Forelimb muscle (tissue), 1 donor: ENCODE data around the gene EXOC3L2. TPM values are rescaled to one million over a fixed set of nuclear protein-coding genes. Genes with fewer than 3 reads are reported as not detected.
"Not testable (repeated sequence)": the region's sequence is repeated elsewhere in the genome, so short reads cannot be mapped to it uniquely, and the experiment has no call there.

Experiments used
- DNase-seq: peaks from one replicate; pipeline ENCODE4 v3.0.0-alpha.2; 2013; ENCODE audit warnings: low read depth
- polyA plus RNA-seq: library from polyadenylated mRNA; unstranded; fragments of 120-200 nt; gene quantifications from one replicate; pipeline ENCODE4 v1.2.1, GENCODE V29; 2013; ENCODE audit not compliant: insufficient read length

EXOC3L2 gene
- polyA plus RNA-seq: 1.1 TPM

DNA sequence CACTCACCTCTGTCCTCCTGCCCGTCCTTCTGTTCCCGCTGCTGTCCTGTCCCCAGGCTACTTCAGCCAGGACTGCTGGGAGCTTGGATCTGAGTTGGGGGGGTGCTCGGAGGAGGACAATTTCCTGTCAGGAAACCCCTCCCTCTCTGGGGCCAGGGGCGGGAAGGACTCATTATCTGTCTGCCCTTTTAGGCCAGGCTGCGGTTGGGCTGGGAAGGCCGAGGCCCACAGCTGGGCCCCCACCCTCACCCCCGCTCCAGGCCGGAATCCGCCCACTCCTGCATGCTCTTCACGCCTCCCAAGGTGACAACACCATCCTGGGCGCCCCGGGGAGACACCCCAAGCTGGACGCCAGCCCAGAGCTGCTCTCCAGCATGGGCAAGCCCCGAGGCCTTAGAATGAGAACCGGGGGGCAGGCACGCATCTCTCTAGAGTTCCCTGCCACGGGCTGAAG, at the start of gene EXOC3L2:
TSS of gene EXOC3L2 (minus strand) at position 74 of the 454 bp plus-strand sequence. CDS start 6,362 bp downstream, outside the sequence.
- DNase-seq: no peak

DNA sequence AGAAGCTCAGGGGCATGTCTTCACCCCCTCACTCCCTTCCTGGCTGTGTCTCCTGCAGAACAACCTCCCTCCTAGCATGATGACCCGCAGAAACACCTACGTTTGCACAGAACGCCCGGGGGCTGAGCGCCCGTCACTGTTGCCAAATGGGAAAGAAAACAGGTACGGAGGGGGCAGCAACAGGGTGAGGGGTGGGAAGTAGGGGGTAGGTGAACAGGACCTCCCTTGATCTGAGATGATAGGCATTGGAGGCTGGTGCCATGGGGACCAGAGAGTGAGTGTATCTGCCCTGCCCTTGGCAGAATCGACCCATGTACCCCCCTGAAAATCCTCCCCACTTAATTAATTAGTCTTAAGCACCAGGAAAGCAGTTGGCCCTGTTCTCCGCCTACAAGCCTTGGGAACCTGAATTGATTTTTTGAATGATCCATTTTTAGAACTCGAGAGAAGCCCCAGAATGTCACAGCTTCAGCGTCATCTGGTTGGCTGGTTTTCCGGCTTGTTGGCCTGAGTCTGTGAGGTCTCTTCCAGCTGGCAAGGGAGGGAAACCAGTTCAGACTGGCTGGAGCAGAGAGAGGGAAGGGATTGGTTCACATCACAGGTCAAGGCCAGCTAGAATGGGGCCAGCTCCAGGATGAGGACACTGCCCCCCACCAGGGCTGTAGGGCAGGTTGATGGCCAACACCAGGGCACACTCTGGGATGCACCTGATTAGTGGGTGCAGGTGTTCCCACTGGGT, 49.3 kb upstream of the EXOC3L2 start:
- DNase-seq: no peak

DNA sequence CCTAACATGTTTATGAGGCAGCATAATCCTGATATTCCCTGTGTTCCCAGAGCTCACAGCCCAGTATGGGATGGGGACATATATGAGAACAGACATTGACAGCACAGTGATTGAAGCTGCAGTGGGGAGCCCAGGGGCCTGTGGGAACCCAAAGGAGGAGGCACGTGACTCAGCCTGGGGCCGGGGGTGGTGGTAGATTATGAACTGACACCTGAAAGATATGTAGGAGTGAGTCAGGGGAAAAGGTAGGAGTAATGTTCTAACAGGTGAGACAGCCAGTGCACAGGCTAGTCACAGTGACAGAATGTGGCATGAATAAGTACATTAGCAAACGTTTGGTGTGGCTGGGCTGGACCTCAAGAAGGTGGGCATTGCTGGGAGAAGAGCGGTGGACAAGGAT, 48.5 kb upstream of the EXOC3L2 start:
- DNase-seq: no peak

DNA sequence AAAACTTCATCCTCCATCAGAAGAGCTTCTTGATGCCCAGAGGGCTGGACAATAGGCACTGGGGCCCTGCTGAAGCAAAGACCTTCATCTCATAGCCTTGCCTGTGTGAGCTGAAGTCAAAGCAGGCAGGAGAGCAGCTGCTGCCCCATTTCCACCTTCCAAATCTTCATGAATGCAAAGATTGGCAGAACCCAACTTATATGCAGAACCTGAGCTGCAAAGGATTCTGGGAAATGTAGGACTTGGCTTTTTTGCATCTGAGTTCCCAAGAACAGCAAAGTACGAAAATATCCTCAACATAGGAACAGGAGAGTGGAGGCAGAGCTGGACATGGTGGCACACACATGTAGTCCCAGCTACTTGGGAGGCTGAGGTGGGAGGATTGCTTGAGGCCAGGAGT, 46.6 kb upstream of the EXOC3L2 start:
- no peak for DNase-seq

DNA sequence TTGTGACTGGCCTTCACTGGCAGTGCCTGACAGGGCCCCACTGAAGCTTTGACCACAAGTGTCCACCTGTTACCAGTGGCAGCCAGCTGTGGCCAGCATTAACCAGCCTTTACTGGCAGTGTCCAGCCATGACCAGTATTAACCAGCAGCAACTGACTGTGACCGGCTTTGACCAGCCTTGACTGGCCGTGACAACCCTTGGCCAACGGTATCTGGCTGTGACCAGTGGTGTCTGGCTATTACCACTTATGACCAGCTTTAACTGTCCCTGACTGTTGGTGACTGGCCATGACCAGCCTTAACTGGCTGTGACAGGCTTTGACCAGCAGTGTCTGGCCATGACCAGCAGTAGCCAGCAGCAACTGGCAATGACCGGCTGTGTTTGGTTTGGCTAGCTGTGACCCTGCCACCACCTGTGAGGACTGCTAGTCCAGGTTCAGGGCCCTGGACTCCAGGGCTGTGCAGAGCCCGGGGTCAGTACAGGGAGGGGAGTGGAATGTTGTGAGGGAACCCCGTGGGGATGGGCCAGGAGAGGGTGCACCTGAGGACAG, 45.2 kb upstream of the EXOC3L2 start:
- DNase-seq: no peak

DNA sequence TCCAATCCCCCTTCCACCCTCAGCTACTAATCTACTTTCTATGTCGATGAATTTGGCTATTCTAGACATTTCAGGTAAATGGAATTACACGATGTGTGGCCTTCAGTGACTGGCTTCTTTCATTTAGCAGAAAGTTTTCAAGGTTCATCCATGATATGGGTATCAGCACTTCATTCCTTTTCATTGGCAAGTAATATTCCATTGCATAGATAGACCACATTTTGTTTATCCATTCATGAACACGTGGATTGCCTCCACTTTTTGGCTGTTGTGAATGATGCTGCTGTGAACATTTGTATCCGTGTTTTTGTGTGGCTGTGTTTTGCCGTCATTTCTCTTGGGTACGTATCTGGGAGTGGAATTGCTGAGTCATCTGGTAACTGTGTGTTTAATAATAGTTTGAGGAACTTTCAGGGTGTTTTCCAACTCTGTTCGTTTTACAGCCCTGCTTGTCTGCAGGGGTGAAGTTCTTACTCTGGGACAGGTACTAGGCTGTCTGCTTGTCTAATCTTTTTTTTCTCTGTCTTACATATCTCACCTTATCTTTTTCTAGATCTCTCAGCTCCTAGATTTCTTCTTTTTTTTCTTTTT, 38.3 kb upstream of the EXOC3L2 start:
- no peak for DNase-seq

DNA sequence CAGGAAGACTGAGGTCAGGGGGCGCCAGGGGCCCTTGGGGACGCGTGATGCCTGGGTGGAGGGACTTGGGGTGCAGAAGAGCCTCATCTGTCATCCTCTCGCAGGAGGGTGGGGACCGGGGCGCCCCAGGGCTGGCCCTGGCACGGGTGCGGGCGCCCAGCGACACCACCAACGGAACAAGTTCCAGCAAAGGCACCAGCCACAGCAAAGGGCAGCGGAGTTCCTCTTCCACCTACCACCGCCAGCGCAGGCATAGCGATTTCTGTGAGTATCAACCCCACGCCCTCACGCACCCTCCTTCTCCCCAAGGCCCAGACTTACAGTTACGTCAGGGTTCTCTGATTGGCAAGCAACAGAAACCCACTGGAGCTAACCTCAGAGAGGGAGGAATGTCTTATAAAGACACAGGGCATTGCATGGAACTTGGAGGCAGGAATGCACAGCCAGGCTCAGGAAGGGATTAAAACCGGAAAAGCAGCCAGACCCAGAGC, 35.3 kb upstream of the EXOC3L2 start:
- DNase-seq: no peak

DNA sequence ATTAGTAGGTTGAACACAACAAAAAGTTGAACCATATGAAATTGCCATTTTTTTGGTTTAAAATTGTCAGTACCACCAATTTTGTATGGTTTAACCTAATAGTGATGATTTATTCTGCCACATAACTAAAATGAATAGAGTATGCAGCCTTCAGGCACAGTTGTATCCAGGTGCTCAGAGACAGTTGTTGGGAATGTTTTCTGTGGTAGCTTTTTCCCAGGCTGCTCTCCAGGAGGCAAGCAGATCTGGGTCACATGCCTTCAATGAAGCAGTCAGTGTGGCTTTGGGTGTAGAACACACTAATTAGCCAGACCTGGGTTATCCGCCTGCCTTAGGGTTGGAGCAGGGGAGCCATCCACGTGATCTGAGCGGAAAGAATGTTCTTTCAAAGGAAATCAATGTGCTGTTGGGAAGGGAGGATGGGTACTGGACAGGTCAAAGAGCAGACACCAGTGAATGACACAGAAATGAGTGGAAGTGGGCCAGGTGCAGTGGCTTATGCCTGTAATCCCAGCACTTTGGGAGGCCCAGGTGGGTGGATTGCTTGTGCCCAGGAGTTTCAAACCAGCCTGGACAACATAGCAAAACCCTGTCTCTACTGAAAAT, 34.5 kb upstream of the EXOC3L2 start:
- no peak for DNase-seq

DNA sequence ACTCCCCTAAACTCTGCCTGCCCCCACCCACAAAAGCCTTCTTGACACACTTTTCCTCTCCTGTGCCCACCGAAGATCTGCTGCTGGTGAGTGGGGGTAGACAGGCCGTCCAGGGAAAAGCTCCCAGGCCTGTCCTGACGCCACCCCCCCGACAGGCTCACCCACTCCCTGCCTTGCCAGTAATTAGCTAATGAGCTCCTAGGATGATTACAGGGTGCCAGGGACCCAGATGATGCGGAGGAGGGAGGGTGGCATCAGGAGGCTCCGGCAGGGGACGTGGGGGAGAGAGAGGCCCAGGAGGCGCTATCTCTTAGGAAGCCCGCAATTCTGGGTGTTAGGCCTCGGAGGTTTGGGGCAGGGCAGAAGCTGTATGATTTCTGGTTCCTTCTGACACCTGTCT, 32.9 kb upstream of the EXOC3L2 start:
- no peak for DNase-seq

DNA sequence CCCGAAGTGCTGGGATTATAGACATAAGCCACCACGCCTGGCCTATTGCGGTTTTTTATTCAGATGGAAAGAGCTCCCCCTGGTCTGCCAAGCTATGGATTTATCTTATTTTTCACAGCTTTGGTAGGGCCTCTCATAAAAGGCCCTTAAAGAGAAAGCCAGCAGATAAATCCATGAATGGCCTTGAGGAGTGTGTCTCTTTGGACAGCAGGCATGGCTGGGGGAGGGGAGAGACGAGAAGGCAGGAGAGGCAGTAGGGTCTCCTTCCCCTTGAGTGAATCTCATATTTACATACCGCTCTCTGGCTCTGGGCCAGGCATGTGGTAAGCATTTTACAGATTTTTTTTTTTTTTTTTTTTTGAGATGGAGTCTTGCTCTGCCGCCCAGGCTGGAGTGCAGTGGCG, 31.1 kb upstream of the EXOC3L2 start:
- DNase-seq: no peak

DNA sequence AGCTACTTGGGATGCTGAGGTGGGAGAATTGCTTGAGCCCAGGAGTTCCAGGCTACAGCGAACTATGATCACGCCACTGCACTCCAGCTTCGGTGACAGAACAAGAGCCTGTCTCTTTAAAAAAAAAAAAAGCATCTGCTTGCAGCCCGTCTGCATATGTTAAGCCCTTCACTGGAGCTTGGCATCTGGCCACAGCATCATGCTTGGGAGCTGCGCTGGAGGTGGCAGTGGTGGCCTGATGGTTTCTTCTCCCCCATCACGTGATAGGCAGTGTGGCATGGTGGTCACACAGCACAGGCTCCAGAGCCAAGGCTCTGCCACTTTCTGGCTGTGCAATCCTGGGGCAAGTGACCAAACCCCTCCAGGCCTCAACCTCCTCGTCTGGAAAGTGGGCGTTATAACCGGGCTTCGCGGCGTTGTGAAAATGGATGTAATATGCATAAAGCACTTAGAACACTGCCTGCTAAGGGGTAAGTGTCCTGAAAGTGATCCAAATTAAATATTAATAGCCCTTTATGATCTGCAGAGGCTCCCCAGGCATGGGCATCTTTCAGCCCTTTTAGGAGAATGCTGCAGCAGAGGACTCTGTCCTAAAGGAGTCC, 30.3 kb upstream of the EXOC3L2 start:
- DNase-seq: no peak

DNA sequence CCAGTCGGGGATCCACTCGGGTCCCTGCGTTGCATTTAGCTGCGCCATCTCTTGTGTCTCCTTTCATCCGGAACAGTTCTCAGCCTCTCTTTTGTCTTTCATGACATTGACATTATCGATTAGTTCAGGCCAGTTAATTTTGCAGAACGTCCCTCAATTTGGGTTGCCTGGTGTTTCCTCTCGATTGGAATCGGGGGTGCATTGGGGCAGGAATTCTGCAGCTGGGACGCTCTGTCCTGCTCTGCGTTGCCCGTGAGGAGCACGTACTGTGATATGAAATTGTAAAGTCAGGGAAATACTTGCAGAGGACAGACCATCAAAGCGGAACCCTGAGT, 28.3 kb upstream of the EXOC3L2 start:
- no peak for DNase-seq

DNA sequence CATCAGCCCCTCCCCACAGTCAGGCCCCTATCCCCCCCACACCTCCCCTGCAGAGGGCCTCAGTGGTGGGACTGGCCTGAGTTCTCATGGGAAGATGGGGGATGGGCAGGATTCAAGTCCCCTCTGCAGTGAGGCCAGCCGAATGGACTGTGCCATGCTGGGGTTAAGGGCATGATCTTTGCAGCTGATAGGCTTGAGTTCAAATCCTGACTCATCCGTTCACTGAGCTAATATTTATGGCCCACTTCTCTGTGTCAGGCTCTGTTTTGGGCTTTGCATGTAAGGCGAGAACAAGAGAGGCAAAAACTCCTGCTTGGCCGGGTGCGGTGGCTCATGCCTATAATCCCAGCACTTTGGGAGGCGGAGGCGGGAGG, 26.5 kb upstream of the EXOC3L2 start:
- no peak for DNase-seq

DNA sequence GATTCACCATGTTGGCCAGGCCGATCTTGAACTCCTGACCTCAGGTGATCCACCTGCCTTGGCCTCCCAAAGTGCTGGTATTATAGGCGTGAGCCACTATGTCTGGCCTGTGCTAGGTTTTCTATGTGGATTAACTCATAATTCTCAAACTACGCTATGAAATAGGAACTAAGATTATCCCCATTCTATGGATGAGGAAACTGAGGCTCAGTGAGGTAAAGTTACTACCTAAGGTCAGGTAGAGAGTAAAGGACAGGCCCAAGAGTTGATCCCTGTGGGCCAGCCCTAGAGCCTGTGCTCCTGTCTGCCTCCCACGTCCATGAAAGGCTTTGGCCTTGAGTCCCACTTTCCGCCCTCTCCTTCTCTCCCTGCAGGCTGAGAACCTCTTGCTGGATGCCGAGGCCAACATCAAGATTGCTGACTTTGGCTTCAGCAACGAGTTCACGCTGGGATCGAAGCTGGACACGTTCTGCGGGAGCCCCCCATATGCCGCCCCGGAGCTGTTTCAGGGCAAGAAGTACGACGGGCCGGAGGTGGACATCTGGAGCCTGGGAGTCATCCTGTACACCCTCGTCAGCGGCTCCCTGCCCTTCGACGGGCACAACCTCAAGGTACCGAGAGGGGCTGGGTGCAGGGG, 26.0 kb upstream of the EXOC3L2 start:
- no peak for DNase-seq

DNA sequence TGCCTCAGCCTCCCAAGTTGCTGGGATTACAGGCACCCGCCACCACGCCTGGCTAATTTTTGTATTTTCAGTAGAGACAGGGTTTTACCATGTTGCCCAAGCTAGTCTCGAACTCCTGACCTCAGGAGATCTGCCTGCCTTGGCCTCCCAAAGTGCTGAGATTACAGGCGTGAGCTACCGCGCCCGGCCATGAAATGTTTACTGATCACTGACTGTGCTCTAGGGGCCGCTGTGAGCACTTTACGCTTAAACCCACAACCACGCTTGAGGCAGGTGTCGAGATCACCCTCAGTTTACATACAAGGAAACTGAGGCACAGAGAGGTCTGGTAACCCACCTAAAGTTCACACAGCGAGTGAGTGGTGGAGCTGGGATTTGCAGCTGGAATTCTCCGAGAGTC, 24.7 kb upstream of the EXOC3L2 start:
- not testable (repeated sequence) for DNase-seq

DNA sequence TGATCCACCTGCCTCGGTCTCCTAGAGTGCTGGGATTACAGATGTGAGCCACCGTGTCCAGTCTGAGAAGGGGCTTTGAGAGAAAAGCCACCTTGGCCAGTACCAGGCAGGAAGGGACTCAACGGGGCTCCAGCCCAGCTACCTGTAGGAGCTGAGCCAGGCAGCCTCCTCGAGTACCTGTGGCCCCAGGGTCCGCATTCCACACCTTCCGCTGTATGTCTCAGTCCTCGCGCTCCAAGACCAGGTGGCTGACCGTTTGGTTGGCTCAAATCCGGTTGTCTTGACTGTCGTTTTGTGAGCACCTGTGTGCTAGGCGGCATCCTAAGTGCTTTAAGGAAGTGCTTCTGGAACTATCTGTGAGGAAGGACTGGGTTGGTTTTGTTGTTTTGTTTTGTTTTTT, 22.1 kb upstream of the EXOC3L2 start:
- DNase-seq: no peak

DNA sequence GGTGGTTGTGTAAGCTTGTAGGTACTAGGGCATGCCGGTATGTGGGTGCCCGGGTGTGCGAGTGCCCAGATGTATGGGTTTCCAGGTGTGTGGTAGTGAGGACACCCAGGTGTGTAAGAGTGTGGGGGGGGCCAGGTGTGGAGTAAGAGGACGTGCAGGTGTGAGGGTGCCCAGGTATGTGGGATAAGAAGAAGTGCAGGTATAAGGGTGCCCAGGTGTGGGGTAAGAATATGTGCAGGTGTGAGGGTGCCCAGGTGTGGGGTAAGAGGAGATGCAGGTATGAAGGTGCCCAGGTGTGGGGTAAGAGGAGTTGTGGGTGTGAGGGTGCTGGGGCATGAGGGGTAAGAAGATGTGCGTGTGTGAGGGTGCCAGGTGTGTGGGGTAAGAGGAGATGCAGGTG, 20.2 kb upstream of the EXOC3L2 start:
- DNase-seq: no peak

DNA sequence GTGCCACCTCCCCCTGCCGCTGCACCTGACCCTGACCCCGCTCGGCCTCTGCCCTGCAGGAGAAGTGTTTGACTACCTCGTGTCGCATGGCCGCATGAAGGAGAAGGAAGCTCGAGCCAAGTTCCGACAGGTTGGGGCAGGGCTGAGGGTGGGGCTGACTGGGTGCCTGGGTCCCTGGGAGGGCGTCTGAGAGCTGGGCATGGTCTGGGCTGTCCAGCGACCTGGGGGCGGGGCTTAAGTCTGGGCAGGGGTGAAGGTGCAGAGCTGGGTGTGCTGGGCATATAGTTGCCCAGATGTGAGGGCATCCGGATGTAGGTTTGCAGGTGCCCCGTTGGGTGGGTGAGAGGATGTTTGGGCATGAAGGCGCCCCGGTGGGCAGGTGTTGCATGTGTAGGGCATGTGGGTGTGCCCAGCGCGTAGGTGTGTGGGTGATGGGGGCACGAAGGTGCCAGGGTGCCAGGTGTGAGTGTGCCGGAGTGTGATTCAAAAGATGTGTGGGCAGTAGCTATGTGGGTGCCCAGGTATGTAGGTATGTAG, 19.6 kb upstream of the EXOC3L2 start:
- DNase-seq: no peak

DNA sequence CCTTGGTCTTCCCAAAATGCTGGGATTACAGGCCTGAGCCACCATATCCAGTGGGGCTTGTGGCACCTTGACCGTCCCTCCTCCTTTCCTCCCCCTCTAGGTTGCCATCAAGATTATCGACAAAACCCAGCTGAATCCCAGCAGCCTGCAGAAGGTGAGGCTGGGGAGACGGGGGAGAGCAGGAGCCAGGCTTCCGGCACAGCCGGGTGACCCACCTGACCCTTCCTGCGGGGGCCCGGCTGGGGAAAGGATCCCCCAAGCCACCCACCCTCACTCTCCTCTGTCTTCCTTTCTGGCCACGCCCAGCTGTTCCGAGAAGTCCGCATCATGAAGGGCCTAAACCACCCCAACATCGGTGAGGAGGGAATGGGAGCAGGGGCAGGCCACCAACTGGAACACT, 17.8 kb upstream of the EXOC3L2 start:
- no peak for DNase-seq

DNA sequence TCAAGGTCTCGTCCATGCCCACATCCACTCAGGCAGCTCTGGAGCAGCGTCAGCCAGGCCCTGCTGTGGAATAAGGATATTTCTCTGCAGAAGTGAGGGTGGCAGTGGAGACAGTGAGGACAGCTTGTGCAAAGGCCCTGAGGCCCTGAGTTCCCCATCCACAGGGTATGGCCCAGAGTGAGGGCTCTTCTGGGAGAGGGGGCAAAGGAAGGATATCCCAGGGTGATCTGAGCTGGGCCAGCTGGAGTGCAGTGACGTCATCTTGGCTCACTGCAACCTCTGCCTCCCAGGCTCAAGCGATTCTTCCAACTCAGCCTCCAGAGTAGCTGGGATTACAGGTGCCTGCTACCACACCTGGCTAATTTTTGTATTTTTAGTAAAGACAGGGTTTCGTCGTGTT, 17.4 kb upstream of the EXOC3L2 start:
- no peak for DNase-seq

DNA sequence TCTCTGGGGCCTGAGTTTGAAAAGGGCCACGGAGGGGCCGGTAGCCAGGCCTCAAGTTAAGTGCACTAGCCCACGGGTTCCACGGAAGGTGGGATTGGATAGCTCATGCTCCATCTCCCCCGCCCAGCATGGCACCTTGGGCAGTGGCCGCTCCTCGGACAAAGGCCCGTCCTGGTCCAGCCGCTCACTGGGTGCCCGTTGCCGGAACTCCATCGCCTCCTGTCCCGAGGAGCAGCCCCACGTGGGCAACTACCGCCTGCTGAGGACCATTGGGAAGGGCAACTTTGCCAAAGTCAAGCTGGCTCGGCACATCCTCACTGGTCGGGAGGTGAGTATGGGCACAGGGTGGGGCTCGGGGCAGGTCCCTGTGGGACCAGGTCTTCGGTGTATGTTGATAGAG, 13.7 kb upstream of the EXOC3L2 start:
- DNase-seq: no peak

DNA sequence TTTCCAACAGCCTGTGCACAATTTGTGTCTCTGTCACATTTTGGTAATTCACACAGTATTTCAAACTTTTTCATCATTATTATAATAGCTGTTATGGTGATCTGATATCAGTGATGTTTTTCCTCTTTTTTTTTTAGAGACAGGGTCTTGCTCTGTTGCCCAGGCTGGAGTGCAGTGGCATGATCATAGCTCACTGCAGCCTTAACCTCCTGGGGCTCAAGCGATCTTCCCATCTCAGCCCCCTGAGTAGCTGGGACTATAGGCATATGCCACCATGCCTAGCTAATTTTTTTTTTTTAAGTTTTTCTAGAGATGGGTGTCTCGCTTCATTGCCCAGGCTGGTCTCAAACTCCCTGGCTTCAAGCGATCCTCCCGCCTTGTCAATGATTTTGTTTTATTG, 11.6 kb upstream of the EXOC3L2 start:
- no peak for DNase-seq
